Kidney epithelial cell (primary cell): Measurements from ENCODE around the gene DGKA. TPM values are rescaled to one million over a fixed set of nuclear protein-coding genes. Genes with fewer than 3 reads are reported as not detected.
"Not testable (repeated sequence)": the region's sequence is repeated elsewhere in the genome, so short reads cannot be mapped to it uniquely, and the experiment has no call there.

ENCODE experiments used
- DNase-seq: peaks from one replicate; pipeline ENCODE4 v3.0.0-alpha.2; 2010; ENCODE audit warnings: low read depth
- H3K27me3 ChIP-seq: 2 replicates; pipeline ENCODE4 v1.6.0; 2011; ENCODE audit warnings: low read length; ENCODE audit not compliant: control insufficient read depth, insufficient read depth
- H3K36me3 ChIP-seq: 2 replicates; pipeline ENCODE4 v1.5.1; 2011; ENCODE audit warnings: low read length; ENCODE audit not compliant: control insufficient read depth, insufficient read depth
- H3K4me3 ChIP-seq: 2 replicates; pipeline ENCODE4 v1.5.1; 2011; ENCODE audit warnings: low read depth, mild to moderate bottlenecking, control low read depth, low read length
- CTCF ChIP-seq: IDR thresholded peaks from 2 replicates; pipeline ENCODE4 v1.5.1; 2011; ENCODE audit warnings: mild to moderate bottlenecking, moderate library complexity, low read length, control low read depth, inconsistent platforms; ENCODE audit not compliant: insufficient read depth, poor library complexity, severe bottlenecking
- total RNA-seq: library from RNA; depleted of rRNA; stranded (reverse); fragments of >200 nt; gene quantifications from 2 replicates; pipeline ENCODE4 v1.2.3, GENCODE V29; 2015

DGKA gene
- total RNA-seq, 1 donor from 2014 or later: 59.4 TPM

DNA sequence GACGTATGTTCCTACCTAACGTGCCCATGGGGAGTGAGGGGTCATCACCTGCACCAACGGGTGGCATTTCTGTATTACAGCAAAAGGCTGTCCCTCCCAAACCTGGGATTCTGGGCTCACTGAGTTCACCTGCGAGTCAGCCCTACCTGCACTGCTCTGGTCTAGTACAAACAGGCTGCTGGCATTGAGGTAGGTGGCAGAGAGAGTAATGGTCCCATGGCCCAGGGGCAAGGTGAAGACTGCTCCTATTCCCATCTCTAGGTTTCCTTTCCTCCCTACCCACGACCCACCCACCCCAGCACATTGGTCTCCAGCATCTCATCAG, 66.5 kb downstream of the DGKA start:
- no peak for TF ChIP-seq CTCF

GRCh38 chr12:55999522-55999921, 68.6 kb downstream of the DGKA start:
- not testable (repeated sequence) for H3K4me3 ChIP-seq, H3K36me3 ChIP-seq, H3K27me3 ChIP-seq, DNase-seq

More for the DNA sequence above, 66.5 kb downstream of the DGKA start:
- H3K27me3 ChIP-seq: no peaks in the 10 kb centered on the region
- no peak for DNase-seq
- H3K4me3 ChIP-seq: peak overlapping the region; percentile 65
- H3K36me3 ChIP-seq: no peaks in the 10 kb centered on the region

GRCh38 chr12:55999999-56000540, 69.1 kb downstream of the DGKA start:
- not testable (repeated sequence) for DNase-seq, H3K4me3 ChIP-seq, H3K36me3 ChIP-seq, H3K27me3 ChIP-seq

DNA sequence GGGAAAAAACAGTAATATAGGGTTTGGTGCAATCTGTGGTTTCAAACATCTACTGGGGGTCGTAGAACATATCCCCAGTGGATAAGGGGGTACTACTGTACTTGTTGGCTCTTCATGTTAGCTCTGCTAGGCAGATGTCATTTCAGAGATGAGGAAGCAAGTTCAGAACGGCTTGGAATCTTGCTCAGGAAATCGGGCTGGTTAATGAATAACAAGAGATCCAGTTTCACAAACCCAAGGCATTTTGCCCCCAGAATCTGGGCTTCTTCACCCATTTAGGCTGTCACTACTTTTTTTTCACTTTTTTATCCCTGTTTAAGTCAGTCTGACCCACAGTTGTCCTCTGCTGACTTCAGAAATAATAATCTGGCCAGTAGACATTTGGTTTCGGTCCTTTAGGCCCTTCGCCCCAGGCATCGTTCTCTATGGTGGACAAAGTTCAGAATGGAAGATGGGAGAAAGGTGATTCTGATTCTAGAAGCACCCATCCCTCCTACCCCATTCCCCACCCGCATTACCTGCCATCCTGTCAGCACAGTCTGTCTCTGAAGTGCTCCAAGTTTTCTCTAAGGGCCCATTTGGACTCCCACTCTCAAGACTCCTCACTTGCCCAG, 70.6 kb downstream of the DGKA start:
- no peak for DNase-seq

DNA sequence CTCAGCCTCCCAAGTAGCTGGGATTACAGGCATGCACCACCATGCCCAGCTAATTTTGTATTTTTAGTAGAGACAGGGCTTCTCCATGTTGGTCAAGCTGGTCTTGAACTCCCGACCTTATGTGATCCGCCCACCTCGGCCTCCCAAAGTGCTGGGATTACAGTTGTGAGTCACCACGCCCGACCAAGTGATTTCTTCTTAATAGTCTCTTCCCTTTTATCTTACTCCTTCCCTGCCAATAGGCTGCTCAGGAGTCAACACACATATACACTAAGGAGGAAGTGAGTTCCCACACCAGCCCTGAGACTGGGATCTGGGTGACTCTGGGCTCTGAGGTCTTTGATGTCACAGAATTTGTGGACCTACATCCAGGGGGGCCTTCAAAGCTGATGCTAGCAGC, 72.4 kb downstream of the DGKA start:
- not testable (repeated sequence) for H3K36me3 ChIP-seq, DNase-seq, H3K4me3 ChIP-seq, H3K27me3 ChIP-seq

More for the DNA sequence above, 70.6 kb downstream of the DGKA start:
- H3K4me3 ChIP-seq: no peak overlapping the region
- H3K27me3 ChIP-seq: no peaks in the 10 kb centered on the region
- no peak for TF ChIP-seq CTCF
- H3K36me3 ChIP-seq: peaks cover 2% of the 10 kb centered on the region

Other genes starting within 250 kb of the DGKA start
- gene ITGA7, start 223.3 kb upstream of the DGKA start, total RNA-seq: 2.0 and 6.4 TPM in 2 replicates
- 109 and 131 TPM in 2 replicates for gene BLOC1S1, start 215.1 kb upstream of the DGKA start, total RNA-seq
- gene RDH5, start 210.8 kb upstream of the DGKA start, total RNA-seq: 3.6 and 4.7 TPM in 2 replicates
- gene CD63, start 202.2 kb upstream of the DGKA start, total RNA-seq: 1,013 and 1,149 TPM in 2 replicates
- 5.4 and 10.7 TPM in 2 replicates for gene GDF11, start 188.0 kb upstream of the DGKA start, total RNA-seq
- 123 and 141 TPM in 2 replicates for gene SARNP, start 113.4 kb upstream of the DGKA start, total RNA-seq
- 37.0 and 42.6 TPM in 2 replicates for gene ORMDL2, start 113.1 kb upstream of the DGKA start, total RNA-seq
- 35.3 and 36.9 TPM in 2 replicates for gene DNAJC14, start 101.6 kb upstream of the DGKA start, total RNA-seq
- gene MMP19, start 88.2 kb upstream of the DGKA start, total RNA-seq: 0.07 and 0.08 TPM in 2 replicates
- 43.5 and 47.6 TPM in 2 replicates for gene PYM1, start 3.3 kb upstream of the DGKA start, total RNA-seq
- gene PMEL, start 34.9 kb downstream of the DGKA start, total RNA-seq: 0.96 and 1.1 TPM in 2 replicates
- gene CDK2, start 35.7 kb downstream of the DGKA start, total RNA-seq: 21.4 and 23.2 TPM in 2 replicates
- 78.2 and 81.0 TPM in 2 replicates for gene RAB5B, start 42.9 kb downstream of the DGKA start, total RNA-seq
- gene SUOX, start 66.1 kb downstream of the DGKA start, total RNA-seq: 12.0 and 18.0 TPM in 2 replicates
- 5.7 and 5.8 TPM in 2 replicates for gene IKZF4, start 89.9 kb downstream of the DGKA start, total RNA-seq
- gene RPS26, start 110.8 kb downstream of the DGKA start, total RNA-seq: 1,382 and 1,633 TPM in 2 replicates
- 12.3 and 17.3 TPM in 2 replicates for gene ERBB3, start 149.0 kb downstream of the DGKA start, total RNA-seq
- gene PA2G4, start 173.4 kb downstream of the DGKA start, total RNA-seq: 149 and 179 TPM in 2 replicates
- 2,735 and 3,237 TPM in 2 replicates for gene RPL41, start 185.5 kb downstream of the DGKA start, total RNA-seq
- gene ZC3H10, start 187.1 kb downstream of the DGKA start, total RNA-seq: 3.0 and 4.7 TPM in 2 replicates
- gene ESYT1, start 197.1 kb downstream of the DGKA start, total RNA-seq: 213 and 309 TPM in 2 replicates
- gene MYL6B, start 221.4 kb downstream of the DGKA start, total RNA-seq: 95.2 and 107 TPM in 2 replicates
- gene MYL6, start 227.2 kb downstream of the DGKA start, total RNA-seq: 1,283 and 1,365 TPM in 2 replicates